IPS-20b (cell line): ENCODE data around the gene ARHGAP10.
"Not testable (repeated sequence)": the region's sequence is repeated elsewhere in the genome, so short reads cannot be mapped to it uniquely, and the experiment has no call there.

Experiments used
- H3K27ac ChIP-seq: one replicate; pipeline ENCODE4 v1.5.1; 2013; ENCODE audit warnings: low read length
- H3K27me3 ChIP-seq: 2 replicates; pipeline ENCODE4 v1.6.1; 2013; ENCODE audit warnings: mild to moderate bottlenecking, low read length, inconsistent platforms; ENCODE audit not compliant: insufficient read depth
- H3K36me3 ChIP-seq: 2 replicates; pipeline ENCODE4 v1.6.1; 2013; ENCODE audit warnings: low read depth, mild to moderate bottlenecking, inconsistent platforms, low read length, moderate library complexity; ENCODE audit not compliant: insufficient read depth
- H3K4me1 ChIP-seq: 2 replicates; pipeline ENCODE4 v1.6.1; 2013; ENCODE audit warnings: mild to moderate bottlenecking, control low read depth, inconsistent platforms, low read length, moderate library complexity; ENCODE audit not compliant: insufficient read depth
- H3K4me3 ChIP-seq: 2 replicates; pipeline ENCODE4 v1.5.1; 2013; ENCODE audit warnings: mild to moderate bottlenecking, low read length, inconsistent platforms
- H3K9ac ChIP-seq: 2 replicates; pipeline ENCODE4 v1.6.1; 2013; ENCODE audit warnings: low read depth, mild to moderate bottlenecking, inconsistent platforms, low read length, moderate library complexity
- H3K9me3 ChIP-seq: 2 replicates; pipeline ENCODE4 v1.6.1; 2013; ENCODE audit warnings: mild to moderate bottlenecking, low read depth, low read length, inconsistent platforms; ENCODE audit not compliant: insufficient read depth

The ARHGAP10 gene

GRCh38 chr4:148071009-148071408 is 339.1 kb downstream of the ARHGAP10 start:
- no peaks in the 10 kb centered on the region for H3K27me3 ChIP-seq
- H3K36me3 ChIP-seq: no peaks in the 10 kb centered on the region
- H3K9ac ChIP-seq: no peak overlapping the region
- no peaks in the 10 kb centered on the region for H3K4me1 ChIP-seq
- H3K27ac ChIP-seq: no peak overlapping the region
- no peak overlapping the region for H3K4me3 ChIP-seq
- H3K9me3 ChIP-seq: peaks cover 25% of the 10 kb centered on the region; the same call in 1 of the 2 replicates

GRCh38 chr4:148072789-148073188 is 340.9 kb downstream of the ARHGAP10 start:
- H3K9me3 ChIP-seq: peaks cover 25% of the 10 kb centered on the region; the same call in 1 of the 2 replicates
- no peak overlapping the region for H3K9ac ChIP-seq
- no peak overlapping the region for H3K4me3 ChIP-seq
- H3K36me3 ChIP-seq: no peaks in the 10 kb centered on the region
- H3K27ac ChIP-seq: no peak overlapping the region
- no peaks in the 10 kb centered on the region for H3K27me3 ChIP-seq
- H3K4me1 ChIP-seq: no peaks in the 10 kb centered on the region

- Histone ChIP-seq H3K4me3 (no peak overlapping the region), H3K27me3 (no peaks in the 10 kb centered on the region), H3K36me3 (no peaks in the 10 kb centered on the region), H3K27ac (no peak overlapping the region), H3K4me1 (no peaks in the 10 kb centered on the region), H3K9me3 (peaks cover 25% of the 10 kb centered on the region; the same call in 1 of the 2 replicates), H3K9ac (no peak overlapping the region)
Measured at GRCh38 chr4:148073349-148073748, 341.5 kb downstream of the ARHGAP10 start.

GRCh38 chr4:148074462-148074861 is 342.6 kb downstream of the ARHGAP10 start:
- Histone ChIP-seq H3K9ac (no peak overlapping the region), H3K27ac (no peak overlapping the region), H3K36me3 (no peaks in the 10 kb centered on the region), H3K4me3 (no peak overlapping the region), H3K27me3 (no peaks in the 10 kb centered on the region), H3K4me1 (no peaks in the 10 kb centered on the region), H3K9me3 (peaks cover 25% of the 10 kb centered on the region; the same call in 1 of the 2 replicates)

GRCh38 chr4:148075438-148075837 is 343.6 kb downstream of the ARHGAP10 start:
- Histone ChIP-seq H3K27me3 (no peaks in the 10 kb centered on the region), H3K4me1 (no peaks in the 10 kb centered on the region), H3K9ac (no peak overlapping the region), H3K27ac (no peak overlapping the region), H3K36me3 (no peaks in the 10 kb centered on the region), H3K9me3 (peaks cover 25% of the 10 kb centered on the region; the same call in 1 of the 2 replicates), H3K4me3 (no peak overlapping the region)

GRCh38 chr4:148076964-148077363 is 345.1 kb downstream of the ARHGAP10 start:
- H3K36me3 ChIP-seq: no peaks in the 10 kb centered on the region

GRCh38 chr4:148077581-148077980 is 345.7 kb downstream of the ARHGAP10 start:
- Histone ChIP-seq H3K36me3 (no peaks in the 10 kb centered on the region), H3K4me3 (no peak overlapping the region), H3K27ac (no peak overlapping the region), H3K4me1 (no peaks in the 10 kb centered on the region), H3K9ac (no peak overlapping the region), H3K9me3 (peaks cover 25% of the 10 kb centered on the region; the same call in 1 of the 2 replicates), H3K27me3 (no peaks in the 10 kb centered on the region)

More at GRCh38 chr4:148076964-148077363, 345.1 kb downstream of the ARHGAP10 start:
- H3K27me3 ChIP-seq: no peaks in the 10 kb centered on the region
- no peaks in the 10 kb centered on the region for H3K4me1 ChIP-seq
- no peak overlapping the region for H3K4me3 ChIP-seq
- no peak overlapping the region for H3K9ac ChIP-seq
- peaks cover 25% of the 10 kb centered on the region; the same call in 1 of the 2 replicates for H3K9me3 ChIP-seq
- no peak overlapping the region for H3K27ac ChIP-seq

GRCh38 chr4:148078061-148078460 is 346.2 kb downstream of the ARHGAP10 start:
- no peaks in the 10 kb centered on the region for H3K27me3 ChIP-seq
- H3K36me3 ChIP-seq: no peaks in the 10 kb centered on the region
- H3K9ac ChIP-seq: no peak overlapping the region
- H3K4me1 ChIP-seq: no peaks in the 10 kb centered on the region
- no peak overlapping the region for H3K27ac ChIP-seq
- peaks cover 25% of the 10 kb centered on the region; the same call in 1 of the 2 replicates for H3K9me3 ChIP-seq
- no peak overlapping the region for H3K4me3 ChIP-seq

GRCh38 chr4:148079961-148080360 is 348.1 kb downstream of the ARHGAP10 start:
- no peak overlapping the region for H3K4me3 ChIP-seq
- no peaks in the 10 kb centered on the region for H3K36me3 ChIP-seq
- H3K27ac ChIP-seq: no peak overlapping the region
- peaks cover 8% of the 10 kb centered on the region; the same call in 1 of the 2 replicates for H3K9me3 ChIP-seq
- H3K4me1 ChIP-seq: no peaks in the 10 kb centered on the region
- H3K27me3 ChIP-seq: no peaks in the 10 kb centered on the region
- no peak overlapping the region for H3K9ac ChIP-seq

- no peaks in the 10 kb centered on the region for H3K4me1 ChIP-seq
- H3K9ac ChIP-seq: no peak overlapping the region
- no peak overlapping the region for H3K27ac ChIP-seq
- H3K27me3 ChIP-seq: no peaks in the 10 kb centered on the region
- no peak overlapping the region for H3K4me3 ChIP-seq
- H3K36me3 ChIP-seq: no peaks in the 10 kb centered on the region
- H3K9me3 ChIP-seq: no peaks in the 10 kb centered on the region
Measured at GRCh38 chr4:148081267-148081666, 349.4 kb downstream of the ARHGAP10 start.

GRCh38 chr4:148081745-148082144 is 349.9 kb downstream of the ARHGAP10 start:
- no peak overlapping the region for H3K4me3 ChIP-seq
- no peaks in the 10 kb centered on the region for H3K36me3 ChIP-seq
- H3K4me1 ChIP-seq: no peaks in the 10 kb centered on the region
- no peaks in the 10 kb centered on the region for H3K27me3 ChIP-seq
- H3K27ac ChIP-seq: no peak overlapping the region
- no peaks in the 10 kb centered on the region for H3K9me3 ChIP-seq
- no peak overlapping the region for H3K9ac ChIP-seq

GRCh38 chr4:148083073-148083472 is 351.2 kb downstream of the ARHGAP10 start:
- not testable (repeated sequence) for H3K27ac ChIP-seq, H3K9me3 ChIP-seq, H3K36me3 ChIP-seq

More at GRCh38 chr4:148083073-148083472, 351.2 kb downstream of the ARHGAP10 start:
- not testable (repeated sequence) for H3K4me3 ChIP-seq, H3K27me3 ChIP-seq, H3K4me1 ChIP-seq, H3K9ac ChIP-seq
